GM19372 (cell line): ENCODE measurements around the gene CLOCK.

Source experiments
- ATAC-seq: cut with Tn5 transposase; IDR thresholded peaks from one replicate; pipeline ENCODE4 v1.9.1; 2021; ENCODE audit warnings: mild to moderate bottlenecking, low read depth, moderate library complexity; ENCODE audit not compliant: unreplicated experiment

Gene CLOCK

DNA sequence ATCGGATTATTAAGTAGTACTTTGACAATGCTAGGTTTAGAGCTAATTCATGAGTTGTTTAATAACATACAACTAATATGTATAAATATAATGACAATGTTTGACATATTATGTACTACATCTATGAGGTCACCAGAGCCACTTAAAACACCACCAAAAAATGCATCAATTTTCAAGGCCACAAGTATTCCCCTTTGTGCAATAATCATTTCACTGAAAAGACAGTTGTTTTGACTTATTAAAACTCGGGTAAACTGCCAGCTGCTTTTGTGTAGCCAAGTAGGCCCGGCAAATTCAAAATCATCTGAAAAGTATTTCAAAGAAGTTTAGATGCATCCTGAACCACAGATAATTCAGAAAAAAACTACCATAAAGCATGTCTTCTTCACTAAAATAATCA lies 48.7 kb downstream of the CLOCK start:
- ATAC-seq, result no peak

DNA sequence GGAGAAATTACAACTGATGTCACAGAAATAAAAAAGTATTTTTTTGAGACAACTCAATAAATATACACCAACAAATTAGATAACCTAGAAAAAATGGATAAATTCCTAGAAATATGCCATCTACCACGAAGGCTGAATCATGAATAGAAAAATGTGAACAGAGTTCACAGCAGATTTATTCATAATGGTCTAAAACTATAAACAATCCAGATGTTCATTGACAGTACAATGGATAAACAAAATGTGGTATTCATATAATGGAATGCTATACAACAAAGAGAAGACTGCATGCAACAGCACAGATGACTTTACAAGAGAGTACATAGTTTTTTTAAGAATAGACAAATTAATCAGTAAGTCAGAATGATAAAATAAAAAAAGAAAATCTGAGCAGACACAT lies 55.2 kb downstream of the CLOCK start:
- no peak for ATAC-seq

DNA sequence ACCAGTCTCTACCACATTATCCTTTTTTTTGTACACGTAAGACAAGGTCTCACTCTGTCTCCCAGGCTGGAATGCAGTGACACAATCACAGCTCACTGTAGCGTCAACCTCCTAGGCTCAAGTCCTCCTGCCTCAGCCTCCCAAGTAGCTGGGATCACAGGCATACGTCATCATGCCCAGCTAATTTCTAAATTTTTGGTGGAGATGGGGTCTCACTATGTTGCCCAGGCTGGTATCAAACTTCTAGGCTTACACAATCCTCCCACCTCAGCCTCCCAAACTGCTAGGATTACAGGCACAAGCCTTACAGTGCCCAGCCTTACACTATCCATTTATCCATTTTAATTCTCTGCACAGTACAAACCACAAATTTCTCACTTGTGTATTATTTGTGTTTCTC lies 58.0 kb downstream of the CLOCK start:
- no peak for ATAC-seq

DNA sequence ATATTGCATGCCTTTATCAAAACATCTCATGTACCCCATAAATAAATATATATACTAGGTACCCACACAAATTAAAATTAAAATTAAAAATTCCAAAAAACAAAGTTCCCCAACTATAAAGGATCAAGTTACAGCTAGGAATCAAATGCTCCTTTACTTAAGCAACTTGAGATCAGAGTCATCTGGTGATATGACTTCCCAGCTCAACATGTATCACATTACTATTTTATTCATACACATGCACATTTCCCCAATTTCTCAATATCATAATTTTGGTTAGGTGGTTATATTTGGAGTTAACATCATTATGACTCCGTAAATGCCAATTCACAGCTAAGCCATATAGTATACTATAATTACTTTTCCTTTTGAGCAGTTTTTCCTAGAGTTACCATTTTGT lies 60.9 kb downstream of the CLOCK start:
- no peak for ATAC-seq

DNA sequence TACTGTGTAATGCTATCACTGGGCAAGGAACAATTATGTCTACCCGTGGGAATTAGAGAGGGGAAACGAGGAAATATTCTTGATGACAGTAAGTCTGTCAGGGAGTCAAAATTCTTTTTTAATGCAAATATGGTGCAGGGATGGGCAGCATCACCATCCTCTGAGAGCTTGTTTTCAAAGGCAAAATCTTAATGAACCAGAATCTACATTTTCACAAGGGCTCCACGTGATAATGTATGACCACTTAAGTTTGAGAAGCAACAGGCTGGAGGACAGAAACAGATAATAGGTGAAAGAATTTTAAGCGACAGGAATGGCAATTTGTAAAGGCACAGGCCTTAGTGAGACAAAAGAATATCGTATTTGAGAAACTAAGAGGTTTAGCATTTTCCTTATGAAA lies 63.4 kb downstream of the CLOCK start:
- no peak for ATAC-seq

DNA sequence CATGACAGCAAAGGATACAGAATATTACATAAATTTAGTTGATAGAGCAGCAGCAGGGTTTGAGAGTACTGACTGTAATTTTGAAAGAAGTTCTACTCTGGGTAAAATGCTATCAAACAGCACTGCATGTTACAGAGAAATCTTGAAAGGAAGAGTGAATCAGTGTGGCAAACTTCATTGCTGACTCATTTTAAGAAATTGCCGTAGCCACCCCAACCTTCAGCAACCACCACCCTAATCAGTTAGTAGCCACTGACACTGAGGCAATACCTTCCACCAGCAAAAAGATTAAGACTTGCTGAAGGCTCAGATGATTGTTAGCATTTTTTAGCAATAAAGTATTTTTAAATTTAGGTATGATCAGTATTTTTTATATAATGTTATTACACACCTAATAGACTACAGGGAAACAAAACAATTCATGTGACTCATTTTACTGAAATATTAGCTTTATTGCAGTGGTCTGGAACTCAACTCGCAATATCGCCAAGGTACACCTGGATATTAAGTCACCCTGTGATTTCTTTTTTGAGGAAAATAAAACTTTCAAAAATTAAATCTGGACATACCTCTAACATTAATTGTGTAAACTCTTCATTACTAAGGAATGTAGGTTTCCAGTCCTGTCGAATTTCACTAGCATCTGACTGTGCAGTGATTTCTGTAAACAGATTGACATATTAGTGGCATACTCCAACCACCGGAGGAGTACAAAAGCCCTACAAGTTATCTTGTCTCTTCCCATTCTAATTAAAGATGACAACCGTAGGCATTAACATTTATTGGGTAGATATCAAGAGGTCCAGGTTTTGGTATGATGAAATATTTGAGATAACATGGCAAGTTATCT lies 71.1 kb downstream of the CLOCK start:
- ATAC-seq, result no peak

DNA sequence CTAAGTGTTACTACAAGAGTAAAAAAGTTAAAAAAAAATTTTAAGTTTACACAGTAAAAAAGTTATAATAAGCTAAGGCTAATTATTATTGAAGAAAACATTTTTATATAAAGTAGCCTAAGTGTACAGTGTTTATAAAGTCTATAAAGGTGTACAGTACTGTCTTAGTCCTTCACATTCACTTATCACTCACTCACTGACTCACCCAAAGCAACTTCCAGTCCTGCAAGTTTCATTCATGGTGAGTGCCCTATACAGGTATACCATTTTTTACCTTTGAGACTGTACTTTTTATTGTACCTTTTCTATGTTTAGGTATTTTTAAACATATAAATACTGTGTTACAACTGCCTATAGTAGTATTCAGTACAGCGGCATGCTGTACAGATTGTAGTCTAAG lies 76.7 kb downstream of the CLOCK start:
- no peak for ATAC-seq

DNA sequence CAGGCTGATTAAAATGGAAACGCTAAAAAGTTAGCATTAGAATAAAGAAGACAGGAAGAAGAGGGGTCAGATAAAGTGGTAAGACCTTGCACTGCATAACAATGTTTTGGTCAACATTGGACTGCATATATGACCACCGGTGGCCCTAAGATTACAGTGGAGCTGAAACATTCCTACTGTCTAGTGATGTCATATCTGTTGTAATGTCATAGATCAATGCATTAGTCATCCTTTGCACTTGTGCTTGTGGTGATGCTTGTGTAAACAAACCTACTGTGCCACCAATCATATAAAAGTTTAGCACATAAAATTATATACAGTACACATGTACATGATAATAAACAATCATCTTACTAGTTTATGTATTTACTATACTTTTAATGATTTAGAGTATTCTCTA lies 78.0 kb downstream of the CLOCK start:
- no peak for ATAC-seq

DNA sequence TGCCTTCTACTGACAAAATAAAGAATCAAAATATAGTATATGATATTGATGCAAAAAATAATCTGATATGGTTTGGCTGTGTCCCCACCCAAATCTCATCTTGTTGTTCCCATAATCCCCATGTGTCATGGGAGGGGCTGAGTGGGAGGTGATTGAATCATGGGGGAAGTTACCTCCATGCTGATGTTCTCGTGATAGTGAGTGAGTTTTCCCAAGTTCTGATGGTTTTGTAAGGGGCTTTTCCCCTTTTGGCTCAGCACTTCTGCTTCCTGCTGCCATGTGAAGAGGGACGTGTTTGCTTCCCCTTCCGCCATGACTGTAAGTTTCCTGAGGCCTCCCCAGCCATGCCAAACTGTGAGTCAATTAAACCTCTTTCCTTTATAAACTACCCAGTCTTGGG lies 80.7 kb downstream of the CLOCK start:
- no peak for ATAC-seq

DNA sequence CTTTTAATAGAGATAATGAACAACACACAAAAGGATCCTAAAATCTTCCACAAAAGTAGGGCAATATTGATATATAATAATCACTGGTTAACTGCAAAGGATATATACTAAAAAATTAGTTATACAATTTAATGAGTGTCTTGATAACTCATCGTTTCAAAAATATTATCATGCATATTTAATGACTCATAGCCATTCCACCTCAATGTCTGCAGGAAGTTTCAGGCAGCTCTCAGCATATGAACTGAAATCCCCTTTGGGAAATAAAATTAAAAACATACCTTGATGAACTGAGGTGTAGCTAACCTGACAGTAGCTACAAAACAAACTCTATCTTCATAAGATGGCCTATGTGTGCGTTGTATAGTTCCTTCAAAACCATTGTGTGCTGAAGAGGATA lies 88.1 kb downstream of the CLOCK start:
- no peak for ATAC-seq

DNA sequence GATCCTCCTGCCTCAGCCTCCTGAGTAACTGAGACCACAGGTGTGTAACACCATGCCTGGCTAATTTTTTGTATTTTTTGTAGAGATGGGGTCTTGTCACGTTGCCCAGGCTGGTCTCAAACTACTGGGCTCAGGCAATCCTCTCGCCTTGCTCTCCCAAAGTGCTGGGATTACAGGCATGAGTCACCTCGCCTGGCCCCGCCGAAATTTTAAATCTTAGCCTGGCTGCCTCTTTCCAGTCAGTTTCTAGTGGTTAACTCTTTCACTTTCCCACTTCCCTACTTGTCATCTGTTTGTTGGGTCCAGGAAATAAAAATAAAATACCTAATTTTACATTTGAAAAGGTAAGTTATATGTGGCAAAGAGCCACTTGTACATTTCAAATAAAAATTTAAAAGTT lies 88.5 kb downstream of the CLOCK start:
- no peak for ATAC-seq

DNA sequence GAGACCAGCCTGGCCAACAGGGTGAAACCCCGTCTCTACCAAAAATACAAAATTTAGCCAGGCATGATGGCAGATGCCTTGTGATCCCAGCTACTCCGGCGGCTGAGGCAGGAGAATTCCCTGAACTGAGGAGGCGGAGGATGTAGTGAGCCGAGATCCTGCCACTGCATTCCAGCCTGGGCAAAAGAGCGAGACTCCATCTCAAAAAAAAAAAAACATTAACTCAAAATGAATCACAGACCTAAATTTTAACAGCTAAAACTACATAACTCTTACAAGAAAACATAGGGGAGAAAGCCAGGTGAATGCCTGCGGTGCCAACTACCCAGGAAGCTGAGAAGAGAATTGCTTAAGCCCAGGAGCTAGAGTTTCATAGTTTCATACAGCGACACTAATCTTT lies 96.1 kb downstream of the CLOCK start:
- no peak for ATAC-seq

DNA sequence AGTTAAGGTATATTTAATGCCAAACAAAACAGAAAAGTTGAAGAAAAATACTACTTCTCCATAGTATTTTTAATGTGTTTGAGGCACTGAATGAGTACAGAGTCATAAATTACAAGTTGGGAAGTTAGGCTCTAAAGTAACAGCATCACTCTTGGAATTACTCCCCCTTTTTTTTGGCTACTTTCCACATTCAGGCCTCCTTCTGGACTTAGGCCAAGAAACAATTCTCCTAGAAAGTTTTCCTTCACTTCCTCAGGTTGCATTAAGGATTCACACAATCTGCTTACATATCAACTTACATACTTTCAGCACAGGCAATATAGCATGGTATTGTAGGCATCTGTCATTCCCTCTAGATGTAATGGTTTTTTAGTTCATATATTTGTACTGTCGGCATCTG lies 98.9 kb downstream of the CLOCK start:
- no peak for ATAC-seq

DNA sequence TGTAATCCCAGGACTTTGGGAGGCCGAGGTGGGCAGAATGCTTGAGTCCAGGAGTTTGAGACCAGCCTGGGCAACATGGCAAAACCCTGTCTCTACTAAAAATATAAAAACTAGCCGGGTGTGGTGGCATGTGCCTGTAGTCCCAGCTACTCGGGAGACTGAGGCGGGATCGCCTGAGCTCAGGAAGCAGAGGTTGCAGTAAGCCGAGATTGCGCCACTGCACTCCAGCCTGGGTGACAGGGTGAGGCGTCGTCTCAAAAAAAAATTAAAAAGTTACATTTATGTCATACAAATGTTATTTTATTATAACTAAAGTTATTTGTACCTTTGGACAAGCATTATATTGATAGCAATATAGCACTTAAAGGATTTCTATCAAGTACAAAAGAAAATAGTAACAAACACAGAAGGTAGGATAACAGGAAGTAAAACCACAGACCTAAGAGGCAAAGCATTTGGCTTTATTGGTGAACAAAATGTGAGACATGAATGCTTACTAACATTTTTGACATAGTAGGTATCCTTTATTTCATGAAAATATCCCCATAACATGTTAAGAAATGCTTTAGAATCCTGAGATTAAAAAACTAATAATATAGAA lies 99.5 kb downstream of the CLOCK start:
- ATAC-seq, result no peak

DNA sequence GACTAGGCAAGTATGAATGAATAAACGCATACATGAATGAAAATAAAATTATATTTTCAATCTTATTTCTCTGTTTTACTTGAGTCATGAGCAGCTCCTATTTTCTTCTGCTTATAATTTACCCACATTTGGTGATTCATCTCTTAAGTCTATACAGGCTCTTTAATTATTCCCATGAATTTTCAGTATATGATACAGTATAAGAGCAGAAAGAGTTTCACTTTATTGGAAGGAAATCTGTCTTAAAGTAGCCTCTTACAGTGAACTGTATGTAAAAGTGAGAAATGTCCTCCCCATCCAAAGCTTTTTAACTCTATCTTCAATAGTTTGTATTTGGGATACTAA lies 100.2 kb downstream of the CLOCK start:
- ATAC-seq, result no peak

DNA sequence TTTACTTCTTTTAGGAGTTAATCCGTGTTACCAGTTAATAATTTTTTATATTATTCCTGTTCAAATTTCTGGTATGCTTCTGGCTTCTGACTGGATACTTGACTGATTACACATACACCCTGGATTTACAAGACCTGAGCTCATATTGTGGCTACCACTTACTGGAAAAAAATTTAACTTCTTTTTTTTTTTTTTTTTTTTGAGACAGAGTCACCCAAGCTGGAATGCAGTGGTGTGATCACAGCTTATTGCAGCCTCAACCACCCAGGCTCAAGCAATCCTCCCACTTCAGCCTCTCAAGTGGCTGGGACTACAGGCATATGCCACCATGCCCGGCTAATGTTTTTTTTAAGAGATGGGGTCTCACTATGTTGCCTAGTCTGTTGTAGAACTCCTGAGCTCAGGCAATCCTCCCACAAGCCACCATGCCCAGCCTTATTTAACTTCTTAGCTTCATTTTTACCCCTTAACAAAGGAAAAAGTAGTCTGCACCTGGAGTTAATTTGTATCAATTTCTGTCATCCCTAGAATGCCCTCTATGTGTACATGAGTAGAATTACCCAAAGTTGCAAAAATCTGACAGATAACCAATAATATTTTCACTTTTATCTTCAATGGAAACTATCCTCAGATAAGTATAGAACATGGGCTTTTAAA lies 100.7 kb downstream of the CLOCK start:
- ATAC-seq, result no peak

DNA sequence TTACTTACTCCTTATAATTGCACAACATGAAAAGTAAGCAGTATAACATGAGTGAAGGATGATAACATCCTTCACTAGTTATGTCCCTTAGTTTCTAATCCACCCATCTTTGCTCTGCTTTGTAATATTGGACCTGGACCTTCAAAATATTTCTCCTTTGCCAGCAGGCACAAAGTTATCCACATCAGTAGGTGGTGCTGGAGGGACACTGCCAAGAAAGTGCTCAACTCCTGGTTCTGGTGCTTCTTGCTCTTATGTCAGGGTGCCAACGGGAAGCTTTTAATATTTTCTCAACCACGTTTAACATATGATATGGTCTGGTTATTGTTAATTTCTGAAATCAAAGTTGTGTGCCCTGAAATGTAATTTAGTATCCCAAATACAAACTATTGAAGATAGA lies 101.9 kb downstream of the CLOCK start:
- ATAC-seq, result no peak

DNA sequence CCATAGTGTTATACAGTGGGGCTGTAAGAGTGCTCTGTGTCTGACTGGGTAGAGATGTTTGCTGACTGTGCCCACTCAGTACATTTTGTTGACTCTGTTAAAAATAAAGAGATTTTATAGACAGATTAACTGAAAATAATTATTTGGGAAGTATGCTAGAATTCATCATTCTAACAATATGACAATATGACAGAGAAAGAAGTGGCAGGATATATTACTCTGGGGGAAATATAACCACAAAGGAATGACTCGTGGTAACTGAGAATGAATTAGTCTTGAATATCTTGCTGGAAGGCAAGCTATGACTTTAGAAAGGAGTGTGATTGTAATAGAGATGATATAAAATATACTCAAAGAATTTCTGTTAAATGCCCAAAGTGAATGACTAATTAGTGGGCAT lies 104.2 kb downstream of the CLOCK start:
- no peak for ATAC-seq

DNA sequence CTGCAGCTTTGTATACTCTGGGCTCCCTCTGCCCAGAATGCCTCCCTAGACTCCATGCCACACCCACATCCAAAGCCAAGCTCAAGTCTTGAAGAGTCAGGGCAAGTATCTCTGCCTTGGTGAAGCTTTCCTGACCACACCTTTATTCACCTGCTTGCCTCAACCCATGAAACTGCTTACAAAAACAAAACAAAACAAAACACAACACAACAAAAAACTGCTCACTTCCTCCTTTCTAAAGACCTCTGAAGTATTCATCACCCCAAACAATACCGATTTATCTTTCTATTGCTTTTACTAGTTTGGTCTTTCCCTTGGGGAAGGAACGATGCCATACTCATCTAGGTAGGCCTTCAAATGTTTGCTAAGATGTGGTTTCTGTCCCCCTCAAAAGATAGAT lies 105.9 kb downstream of the CLOCK start:
- ATAC-seq, result no peak

DNA sequence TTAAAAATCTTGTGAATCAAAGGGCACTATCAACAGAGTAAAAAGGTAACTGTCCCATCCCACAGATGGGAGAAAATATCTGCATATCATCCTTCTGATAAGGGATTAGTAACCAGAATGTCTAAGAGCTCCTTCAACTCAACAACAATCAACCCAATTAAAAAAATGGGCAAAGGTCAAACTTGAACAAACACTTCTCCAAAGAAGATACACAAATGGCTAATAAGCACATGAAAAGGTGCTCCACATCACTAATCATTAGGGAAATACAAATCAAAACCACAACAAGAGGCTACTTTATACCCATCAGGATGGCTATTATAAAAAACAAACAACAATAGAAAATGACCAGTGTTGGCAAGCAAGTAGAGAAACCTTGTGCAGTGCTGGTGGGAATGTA lies 107.7 kb downstream of the CLOCK start:
- ATAC-seq, result no peak

DNA sequence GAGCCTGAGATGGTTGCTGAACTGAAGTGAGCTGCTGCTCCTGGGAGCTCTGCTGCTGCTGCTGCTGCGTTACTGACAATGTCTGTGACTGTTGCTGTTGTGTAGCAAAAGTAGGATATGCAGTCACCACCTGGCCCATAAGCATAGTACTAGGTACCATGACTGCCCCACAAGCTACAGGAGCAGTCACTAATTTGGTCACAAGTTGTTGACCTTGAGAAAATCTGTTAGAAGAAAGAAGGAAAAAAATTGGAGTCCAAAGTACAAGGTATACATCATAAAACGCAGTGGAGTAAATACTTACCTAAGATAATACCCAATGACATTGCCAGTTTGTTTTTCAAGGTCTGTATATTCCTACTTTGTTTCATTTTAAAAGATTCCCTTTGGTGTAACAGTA lies 108.4 kb downstream of the CLOCK start:
- ATAC-seq, result no peak

DNA sequence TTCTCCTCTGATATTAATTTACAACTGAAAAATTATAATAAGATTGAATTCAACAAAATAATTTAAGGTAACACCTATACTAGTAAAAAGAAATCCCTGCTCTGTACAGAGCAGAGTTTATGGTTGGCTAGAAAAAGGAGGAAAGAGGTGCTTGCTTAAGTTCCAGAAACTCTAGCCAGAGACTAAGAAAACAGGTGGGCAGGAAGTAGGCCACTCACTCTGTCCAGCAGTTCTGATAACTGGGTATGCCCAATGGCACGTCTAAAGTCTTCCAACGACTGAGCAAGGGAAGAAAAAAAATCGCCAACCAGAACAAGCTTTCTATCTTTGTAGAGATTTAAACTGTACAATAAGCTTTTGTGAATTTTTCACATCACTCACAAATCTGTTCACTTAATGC lies 108.9 kb downstream of the CLOCK start:
- no peak for ATAC-seq
